CD4-positive, alpha-beta T cell (primary cell): ENCODE measurements around the gene WFDC2. TPM values are rescaled to one million over a fixed set of nuclear protein-coding genes. Genes with fewer than 3 reads are reported as not detected.

ENCODE experiments used
- ATAC-seq: fragments of 200-7000 bp; cut with Tn5 transposase; one replicate; pipeline ENCODE4 v1.10.0; 2022; ENCODE audit warnings: mild to moderate bottlenecking; ENCODE audit not compliant: poor library complexity
- CTCF ChIA-PET: fragments of 350-600 bp; sonication (Branson Sonifier 250); formaldehyde crosslinking; loops from one replicate; lab custom pipeline; 2021; ENCODE audit warnings: antibody characterized with exemption, inconsistent platforms; lab: Charles Lee
- POLR2A ChIA-PET: fragments of 350-600 bp; sonication (Branson Sonifier 250); formaldehyde crosslinking; loops from one replicate; lab custom pipeline; 2021; ENCODE audit warnings: antibody characterized with exemption, inconsistent platforms; lab: Charles Lee
- DNase-seq, 14 experiments: peaks; one replicate each; pipeline ENCODE4 v3.0.0-alpha.2; 2013 to 2020; ENCODE audit warnings: mixed read lengths in 2 of 14
- H3K27ac ChIP-seq, 2 donors: one replicate each; pipeline versions ENCODE4 v1.5.1 to v1.7.0; 2013; ENCODE audit warnings: low read length in 2 of 2, low read depth in 1 of 2, mild to moderate bottlenecking in 1 of 2
- H3K27me3 ChIP-seq, 2 experiments: 1 replicate in 1 of 2; 2 replicates in 1 of 2; pipeline versions ENCODE4 v1.6.1 to v1.7.0; 2013; ENCODE audit warnings: low read length in 2 of 2, control low read depth in 1 of 2, mild to moderate bottlenecking in 1 of 2, moderate library complexity in 1 of 2; ENCODE audit not compliant: insufficient read depth in 2 of 2, control insufficient read depth in 1 of 2
- H3K36me3 ChIP-seq: one replicate; pipeline ENCODE4 v1.6.1; 2013; ENCODE audit warnings: low read length, control low read depth; ENCODE audit not compliant: insufficient read depth
- H3K4me1 ChIP-seq: one replicate; pipeline ENCODE4 v1.6.1; 2013; ENCODE audit warnings: low read length, control low read depth; ENCODE audit not compliant: insufficient read depth
- H3K4me3 ChIP-seq: one replicate; pipeline ENCODE4 v1.5.1; 2013; ENCODE audit warnings: mild to moderate bottlenecking, low read length, moderate library complexity
- H3K9me3 ChIP-seq, 2 experiments: 1 replicate in 1 of 2; 2 replicates in 1 of 2; pipeline versions ENCODE4 v1.6.1 to v1.7.0; 2013; ENCODE audit warnings: low read length in 2 of 2, mild to moderate bottlenecking in 2 of 2, control low read depth in 1 of 2, moderate library complexity in 1 of 2; ENCODE audit not compliant: control insufficient read depth in 1 of 2, insufficient read depth in 1 of 2
- H3K27ac Mint-ChIP-seq: one replicate; pipeline ENCODE4 v1.8.0; 2020; ENCODE audit warnings: mixed read lengths
- H3K27me3 Mint-ChIP-seq: one replicate; pipeline ENCODE4 v1.8.0; 2021; ENCODE audit warnings: mixed read lengths
- H3K36me3 Mint-ChIP-seq: one replicate; pipeline ENCODE4 v1.8.0; 2021; ENCODE audit warnings: low read depth, mixed read lengths
- H3K4me1 Mint-ChIP-seq: one replicate; pipeline ENCODE4 v1.8.0; 2021; ENCODE audit warnings: low read depth, mixed read lengths
- H3K4me3 Mint-ChIP-seq: one replicate; pipeline ENCODE4 v1.8.0; 2020; ENCODE audit warnings: mild to moderate bottlenecking, mixed read lengths
- H3K9me3 Mint-ChIP-seq: one replicate; pipeline ENCODE4 v1.8.0; 2020; ENCODE audit warnings: mixed read lengths
- CTCF ChIP-seq: fragments of 200-600 bp; IDR thresholded peaks from one replicate; pipeline ENCODE4 v1.8.0; 2022; ENCODE audit warnings: antibody characterized with exemption, mild to moderate bottlenecking
- intact Hi-C, 2 experiments: fragments of 100-400 bp; cut with DNase I in 1 of 2; cut with micrococcal nuclease in 1 of 2; formaldehyde crosslinking; loops; one replicate each; pipeline versions ENCODE4 v1.15.1 to v1.9.0; 2023 to 2025; cut with DNase I, micrococcal nuclease
- total RNA-seq, 174 experiments: library from RNA in 2 of 174; stranded (reverse) in 2 of 174; gene quantifications; one replicate each; pipeline ENCODE4 v1.2.3 and lab custom pipeline; 2021 to 2026

WFDC2 gene
- total RNA-seq, 2 experiments from 2014 or later, result not detected

- POLR2A ChIA-PET, result interaction anchor here (1.5 to 3.2 kb wide), 2 partner anchors 71 to 81 kb away, joined by 3 to 10 read pairs; partner anchors contain the start of gene SYS1
- no peak overlapping the region for H3K27ac Mint-ChIP-seq
- H3K4me3 ChIP-seq, result no peak overlapping the region
Observed at GRCh38 chr20:45444050-45444449, 25.5 kb upstream of the WFDC2 start.

GRCh38 chr20:45445805-45446562, 23.6 kb upstream of the WFDC2 start:
- Mint-ChIP-seq H3K36me3 (no peaks in the 10 kb centered on the region), H3K27ac (no peak overlapping the region), H3K4me3 (no peak overlapping the region), H3K9me3 (no peaks in the 10 kb centered on the region), H3K27me3 (peaks cover 16% of the 10 kb centered on the region), H3K4me1 (peaks cover 31% of the 10 kb centered on the region)
- CTCF ChIA-PET, result interaction anchor here (1.5 to 2.7 kb wide), 4 partner anchors 9 to 83 kb away, joined by 5 to 11 read pairs (median 7); partner anchors contain the start of gene SYS1
- ATAC-seq (peak; percentile 43), DNase-seq (peak in 4 of 14 experiments; percentile 17 to 49 (median 37))
- Histone ChIP-seq H3K36me3 (no peaks in the 10 kb centered on the region), H3K27me3 (peaks cover 0 to 6% of the 10 kb centered on the region in 2 experiments), H3K9me3 (no peaks in the 10 kb centered on the region), H3K4me3 (no peak overlapping the region), H3K27ac (no peak overlapping the region), H3K4me1 (peaks cover 19% of the 10 kb centered on the region)
- intact Hi-C loops, result no loop called here
- TF ChIP-seq CTCF, result peak; percentile 21
- POLR2A ChIA-PET, result interaction anchor here (3.2 kb wide), 1 partner anchor 83 kb away, joined by 10 read pairs; the partner anchor contains the start of gene SYS1

More at GRCh38 chr20:45444050-45444449, 25.5 kb upstream of the WFDC2 start:
- Mint-ChIP-seq H3K36me3 (no peaks in the 10 kb centered on the region), H3K27me3 (peaks cover 16% of the 10 kb centered on the region), H3K9me3 (no peaks in the 10 kb centered on the region), H3K4me3 (no peak overlapping the region), H3K4me1 (peaks cover 31% of the 10 kb centered on the region)
- peak in 6 of 14 experiments; percentile 21 to 77 (median 40) for DNase-seq
- no peaks in the 10 kb centered on the region for H3K36me3 ChIP-seq
- peaks cover 19% of the 10 kb centered on the region for H3K4me1 ChIP-seq
- intact Hi-C loops, result no loop called here
- no peaks in the 10 kb centered on the region for H3K9me3 ChIP-seq
- CTCF ChIA-PET, result interaction anchor here (1.8 to 2.7 kb wide), 3 partner anchors 7 to 82 kb away, joined by 6 to 11 read pairs (median 8); partner anchors contain the start of gene SYS1
- no peak for TF ChIP-seq CTCF
- peak; percentile 91 for ATAC-seq
- H3K27ac ChIP-seq, result no peak overlapping the region
- H3K27me3 ChIP-seq, result peaks cover 0 to 6% of the 10 kb centered on the region in 2 experiments

GRCh38 chr20:45448270-45448669, 21.3 kb upstream of the WFDC2 start:
- no peaks in the 10 kb centered on the region for H3K36me3 Mint-ChIP-seq
- H3K27ac Mint-ChIP-seq, result no peak overlapping the region
- no peak for DNase-seq
- H3K4me3 ChIP-seq, result no peak overlapping the region
- peaks cover 20% of the 10 kb centered on the region for H3K27me3 Mint-ChIP-seq
- no peak for ATAC-seq
- no peaks in the 10 kb centered on the region for H3K9me3 Mint-ChIP-seq
- no peak for TF ChIP-seq CTCF
- H3K27me3 ChIP-seq, result peaks cover 6% of the 10 kb centered on the region in 2 experiments
- peaks cover 18% of the 10 kb centered on the region for H3K4me1 ChIP-seq
- POLR2A ChIA-PET, result no interaction called here
- H3K4me3 Mint-ChIP-seq, result no peak overlapping the region
- no peaks in the 10 kb centered on the region for H3K9me3 ChIP-seq
- H3K36me3 ChIP-seq, result no peaks in the 10 kb centered on the region
- peaks cover 31% of the 10 kb centered on the region for H3K4me1 Mint-ChIP-seq
- CTCF ChIA-PET, result no interaction called here
- H3K27ac ChIP-seq, result no peak overlapping the region
- intact Hi-C loops, result no loop called here
